Type B pancreatic cell (in vitro differentiated cells): ENCODE measurements around the gene CEP350. TPM values are rescaled to one million over a fixed set of nuclear protein-coding genes. Genes with fewer than 3 reads are reported as not detected.

Experiments
- DNase-seq: peaks from one replicate; pipeline ENCODE4 v3.0.0; 2021; ENCODE audit warnings: mixed read lengths; ENCODE audit not compliant: unreplicated experiment; ENCODE audit errors: extremely low spot score
- H3K27ac Mint-ChIP-seq: 2 replicates; pipeline ENCODE4 v1.8.0; 2021; ENCODE audit warnings: mild to moderate bottlenecking, mixed read lengths
- H3K27me3 Mint-ChIP-seq: 2 replicates; pipeline ENCODE4 v1.8.0; 2021; ENCODE audit warnings: mixed read lengths
- H3K36me3 Mint-ChIP-seq: 2 replicates; pipeline ENCODE4 v1.8.0; 2021; ENCODE audit warnings: mixed read lengths
- H3K4me1 Mint-ChIP-seq: one replicate; pipeline ENCODE4 v1.8.0; 2021; ENCODE audit warnings: mixed read lengths; ENCODE audit not compliant: unreplicated experiment
- H3K4me3 Mint-ChIP-seq: 2 replicates; pipeline ENCODE4 v1.8.0; 2021; ENCODE audit warnings: mild to moderate bottlenecking, mixed read lengths
- H3K9me3 Mint-ChIP-seq: 2 replicates; pipeline ENCODE4 v1.8.0; 2021; ENCODE audit warnings: mixed read lengths
- CTCF ChIP-seq: fragments of 200-600 bp; sonication (generic); conservative IDR thresholded peaks from 2 replicates; pipeline ENCODE4 v1.5.0; 2021; ENCODE audit warnings: antibody characterized with exemption, mild to moderate bottlenecking
- total RNA-seq: library from RNA; stranded (reverse); gene quantifications from 2 replicates; pipeline ENCODE4 v1.2.1, GENCODE V29; 2021; ENCODE audit warnings: low replicate concordance

CEP350 gene
- total RNA-seq, 1 donor from 2014 or later, result 41.5 TPM

DNA sequence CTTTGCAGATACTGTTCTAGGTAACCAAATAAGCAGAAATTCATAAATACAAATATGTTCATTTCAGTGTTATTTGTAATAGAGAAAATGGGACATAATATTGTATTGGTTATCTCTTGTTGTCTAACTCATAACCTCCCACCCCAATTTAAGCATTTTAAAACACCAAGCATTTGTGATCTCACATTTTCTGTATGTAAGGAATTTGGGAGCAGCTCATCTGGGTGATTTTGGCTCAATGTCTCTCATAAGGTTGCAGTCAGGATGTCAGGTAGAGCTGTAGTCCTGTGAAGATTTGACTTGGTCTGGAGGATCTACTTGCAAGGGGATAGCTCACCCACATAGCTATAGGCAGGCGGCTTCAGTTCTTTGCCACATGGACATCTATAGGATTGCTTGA lies 29.5 kb downstream of the CEP350 start:
- TF ChIP-seq CTCF, result no peak
- H3K36me3 Mint-ChIP-seq, result peaks cover 3% of the 10 kb centered on the region
- no peak overlapping the region for H3K27ac Mint-ChIP-seq
- H3K4me1 Mint-ChIP-seq, result no peaks in the 10 kb centered on the region
- H3K4me3 Mint-ChIP-seq, result no peak overlapping the region
- no peaks in the 10 kb centered on the region for H3K9me3 Mint-ChIP-seq
- no peak for DNase-seq
- no peaks in the 10 kb centered on the region for H3K27me3 Mint-ChIP-seq

GRCh38 chr1:179984942-179985341 lies 30.3 kb downstream of the CEP350 start:
- Mint-ChIP-seq H3K4me3 (no peak overlapping the region), H3K4me1 (no peaks in the 10 kb centered on the region), H3K9me3 (no peaks in the 10 kb centered on the region), H3K27ac (no peak overlapping the region), H3K27me3 (no peaks in the 10 kb centered on the region), H3K36me3 (peaks cover 3% of the 10 kb centered on the region)
- no peak for DNase-seq
- no peak for TF ChIP-seq CTCF

GRCh38 chr1:179990847-179991246 lies 36.2 kb downstream of the CEP350 start:
- Mint-ChIP-seq H3K4me3 (no peak overlapping the region), H3K36me3 (peaks cover 7% of the 10 kb centered on the region), H3K27me3 (no peaks in the 10 kb centered on the region), H3K4me1 (no peaks in the 10 kb centered on the region), H3K27ac (no peak overlapping the region), H3K9me3 (no peaks in the 10 kb centered on the region)
- no peak for DNase-seq
- TF ChIP-seq CTCF, result no peak

GRCh38 chr1:179995576-179995975 lies 41.0 kb downstream of the CEP350 start:
- Mint-ChIP-seq H3K4me1 (no peaks in the 10 kb centered on the region), H3K36me3 (peaks cover 18% of the 10 kb centered on the region), H3K27me3 (no peaks in the 10 kb centered on the region), H3K4me3 (no peak overlapping the region), H3K9me3 (no peaks in the 10 kb centered on the region), H3K27ac (no peak overlapping the region)
- no peak for TF ChIP-seq CTCF
- no peak for DNase-seq

GRCh38 chr1:179996099-179996498 lies 41.5 kb downstream of the CEP350 start:
- Mint-ChIP-seq H3K27ac (no peak overlapping the region), H3K4me1 (no peaks in the 10 kb centered on the region), H3K4me3 (no peak overlapping the region), H3K9me3 (no peaks in the 10 kb centered on the region), H3K36me3 (peaks cover 18% of the 10 kb centered on the region), H3K27me3 (no peaks in the 10 kb centered on the region)
- DNase-seq, result no peak
- no peak for TF ChIP-seq CTCF

GRCh38 chr1:180000575-180000974 lies 46.0 kb downstream of the CEP350 start:
- Mint-ChIP-seq H3K9me3 (no peaks in the 10 kb centered on the region), H3K27ac (no peak overlapping the region), H3K4me1 (no peaks in the 10 kb centered on the region), H3K36me3 (peaks cover 11% of the 10 kb centered on the region), H3K27me3 (no peaks in the 10 kb centered on the region), H3K4me3 (no peak overlapping the region)
- no peak for DNase-seq
- no peak for TF ChIP-seq CTCF
